Mucosa of descending colon (tissue), 3 donors: ENCODE data around the gene PTPRF. TPM values are rescaled to one million over a fixed set of nuclear protein-coding genes. Genes with fewer than 3 reads are reported as not detected.
A peak's percentile ranks its signal among the peaks of the same experiment; 100 is the strongest.

Experiments used
- ATAC-seq: fragments of 200-7000 bp; cut with Tn5 transposase; one replicate; pipeline ENCODE4 v1.9.1; 2020; ENCODE audit warnings: mild to moderate bottlenecking, moderate library complexity
- DNase-seq, 3 donors: peaks; one replicate each; pipeline ENCODE4 v3.0.0-alpha.2; 2020
- H3K36me3 ChIP-seq: fragments of 200-600 bp; one replicate; pipeline ENCODE4 v1.8.0; 2021; ENCODE audit warnings: low read depth, mild to moderate bottlenecking
- H3K4me1 ChIP-seq: fragments of 200-600 bp; one replicate; pipeline ENCODE4 v1.8.0; 2021; ENCODE audit warnings: low read depth, mild to moderate bottlenecking
- H3K4me3 ChIP-seq: fragments of 200-600 bp; one replicate; pipeline ENCODE4 v1.8.0; 2021; ENCODE audit warnings: mild to moderate bottlenecking
- H3K9me3 ChIP-seq: fragments of 200-600 bp; one replicate; pipeline ENCODE4 v1.8.0; 2021; ENCODE audit warnings: mild to moderate bottlenecking
- CTCF ChIP-seq: fragments of 200-600 bp; IDR thresholded peaks from one replicate; pipeline ENCODE4 v1.8.0; 2022; ENCODE audit warnings: antibody characterized with exemption, mild to moderate bottlenecking
- intact Hi-C, 2 donors: fragments of 100-400 bp; cut with DNase I in 1 of 2; cut with micrococcal nuclease in 1 of 2; formaldehyde crosslinking; loops; one replicate each; pipeline versions ENCODE4 v1.11.0 to v1.11.1; 2022; cut with DNase I, micrococcal nuclease
- total RNA-seq, 3 donors: library from RNA; stranded (reverse); fragmentation: NEBNext Ultra II Directional in 2 of 3; extraction: Animal tissue kit (Norgen Biotek cat#: 25700) in 2 of 3; gene quantifications; one replicate each; pipeline versions ENCODE4 v1.2.1 to v1.2.4, GENCODE V29; 2021 to 2023
- donor health status: DM: no; HTN: no; CAD: no; lungs with moderate emphysema.
- donor health status: DM: no; HTN: no; CAD: no.
- donor health status: DM: no; HTN: yes; CAD: no.

Gene PTPRF
- total RNA-seq, 3 donors from 2014 or later: 355 to 752 (median 384) TPM

DNA sequence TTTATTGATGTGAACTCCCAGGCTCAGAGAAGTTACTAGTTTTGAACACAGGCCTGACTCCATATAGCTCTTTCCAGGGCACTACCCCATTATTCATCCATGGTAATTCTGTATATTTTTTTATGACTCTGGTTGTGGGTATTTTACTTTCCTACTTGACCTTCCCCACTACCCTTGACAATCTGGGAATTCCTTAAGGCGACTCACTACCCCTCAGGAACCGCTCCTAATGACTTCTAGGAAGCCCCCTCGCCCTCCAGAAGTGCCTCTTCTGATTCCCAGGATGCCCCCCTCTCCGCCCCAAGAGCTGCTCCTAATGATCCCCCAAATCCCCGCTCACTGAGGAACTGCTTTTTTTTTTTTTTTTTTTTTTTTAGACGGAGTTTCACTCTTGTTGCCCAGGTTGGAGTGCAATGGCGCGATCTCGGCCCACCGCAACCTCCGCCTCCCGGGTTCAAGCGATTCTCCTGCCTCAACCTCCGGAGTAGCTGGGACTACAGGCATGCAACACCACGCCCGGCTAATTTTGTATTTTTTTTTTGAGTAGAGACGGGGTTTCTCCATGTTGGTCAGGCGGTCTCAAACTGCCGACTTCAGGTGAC, 118.3 kb downstream of the PTPRF start:
- Histone ChIP-seq H3K4me1 (peaks cover 14% of the 10 kb centered on the region), H3K4me3 (no peak overlapping the region), H3K36me3 (no peaks in the 10 kb centered on the region), H3K9me3 (no peaks in the 10 kb centered on the region)
- no peak for TF ChIP-seq CTCF
- ATAC-seq: no peak
- peak in 2 of 3 donors; percentile 24 to 35 for DNase-seq
- intact Hi-C loops: loop anchor here in 1 of 2 donors (10.0 kb wide), 1 partner anchor 124 kb away; no protein-coding TSS in a partner anchor

DNA sequence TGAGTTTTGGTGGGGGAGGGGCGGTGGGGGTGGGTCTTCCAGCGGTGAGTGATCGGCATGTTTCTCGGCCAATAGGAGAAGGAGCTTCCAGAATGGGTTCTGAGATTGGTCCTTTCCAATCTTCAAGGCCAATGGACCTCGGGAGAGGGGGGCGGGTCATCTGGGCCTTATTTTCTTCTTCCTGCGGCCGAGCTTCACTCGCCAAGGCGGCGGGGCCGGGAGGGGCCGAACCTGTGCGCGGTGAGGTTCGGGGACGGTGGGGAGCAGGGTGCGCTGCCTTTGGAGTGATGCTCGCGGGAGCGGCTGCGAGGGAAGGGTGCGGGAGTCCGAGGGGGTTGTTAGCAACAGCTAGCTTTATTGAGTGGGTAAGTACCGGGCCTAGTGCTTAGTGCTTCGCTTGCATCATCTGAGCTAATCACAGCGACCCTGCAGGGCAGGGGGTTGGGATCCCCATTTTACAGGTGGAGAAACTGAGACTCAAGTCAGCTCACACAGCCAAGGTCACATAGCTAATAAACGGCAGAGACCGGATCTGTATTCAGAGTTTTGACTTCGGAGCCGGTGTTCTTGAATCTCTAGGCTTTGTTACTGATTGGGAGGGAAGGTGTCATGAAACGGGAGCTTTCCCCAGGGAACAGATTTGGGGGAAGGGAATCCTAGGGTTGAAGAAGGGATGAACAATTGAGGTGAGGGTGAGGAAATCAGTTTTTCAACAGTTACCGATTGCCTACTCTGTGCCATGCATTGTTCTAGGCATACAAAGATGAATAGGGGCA, 119.8 kb downstream of the PTPRF start:
- Histone ChIP-seq H3K4me3 (peak overlapping the region; percentile 70), H3K4me1 (peaks cover 14% of the 10 kb centered on the region), H3K36me3 (no peaks in the 10 kb centered on the region), H3K9me3 (no peaks in the 10 kb centered on the region)
- intact Hi-C loops: loop anchor here in 1 of 2 donors (5.0 kb wide), 1 partner anchor 123 kb away; no protein-coding TSS in a partner anchor
- ATAC-seq: peak; percentile 87
- TF ChIP-seq CTCF: no peak
- peak; percentile 94 to 99 (median 95) for DNase-seq

DNA sequence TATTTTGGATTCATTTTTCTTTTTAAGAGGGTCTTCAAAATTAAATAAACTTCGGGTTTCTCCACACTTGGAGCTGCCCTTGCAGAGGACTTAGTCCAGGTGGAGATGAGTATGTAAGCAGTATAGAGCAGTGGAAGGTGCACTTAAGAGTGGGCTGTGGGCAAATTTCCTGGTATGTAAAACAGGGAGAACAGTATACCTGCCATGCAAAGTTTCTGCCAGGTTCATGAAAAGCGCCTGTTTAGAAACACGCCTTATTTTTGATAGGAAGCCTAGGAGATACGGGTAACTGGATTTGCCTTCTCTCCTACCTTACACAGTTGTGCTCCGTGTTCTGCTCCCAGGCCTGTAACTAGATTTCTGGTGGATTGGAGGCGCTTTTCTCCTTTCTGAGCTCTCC, 120.5 kb downstream of the PTPRF start:
- no peaks in the 10 kb centered on the region for H3K36me3 ChIP-seq

GRCh38 chr1:43651902-43652301, 121.2 kb downstream of the PTPRF start:
- DNase-seq: peak in 1 of 3 donors; percentile 29
- Histone ChIP-seq H3K4me1 (peaks cover 14% of the 10 kb centered on the region), H3K9me3 (no peaks in the 10 kb centered on the region), H3K4me3 (no peak overlapping the region), H3K36me3 (no peaks in the 10 kb centered on the region)
- no peak for ATAC-seq
- no peak for TF ChIP-seq CTCF
- intact Hi-C loops: loop anchor here in 1 of 2 donors (5.0 kb wide), 1 partner anchor 125 kb away; no protein-coding TSS in a partner anchor

More for the DNA sequence above, 120.5 kb downstream of the PTPRF start:
- peak in 1 of 3 donors; percentile 12 for DNase-seq
- peak overlapping the region; percentile 70 for H3K4me3 ChIP-seq
- TF ChIP-seq CTCF: no peak
- intact Hi-C loops: loop anchor here in 1 of 2 donors (5.0 kb wide), 1 partner anchor 124 kb away; no protein-coding TSS in a partner anchor
- ATAC-seq: peak; percentile 0
- peaks cover 14% of the 10 kb centered on the region for H3K4me1 ChIP-seq
- no peaks in the 10 kb centered on the region for H3K9me3 ChIP-seq

- no peak for DNase-seq
- TF ChIP-seq CTCF: no peak
- ATAC-seq: no peak
- Histone ChIP-seq H3K36me3 (no peaks in the 10 kb centered on the region), H3K4me3 (no peak overlapping the region), H3K4me1 (peaks cover 14% of the 10 kb centered on the region), H3K9me3 (no peaks in the 10 kb centered on the region)
- intact Hi-C loops: loop anchor here in 1 of 2 donors (5.0 kb wide), 1 partner anchor 126 kb away; no protein-coding TSS in a partner anchor
These were observed 122.7 kb downstream of the PTPRF start for GRCh38 chr1:43653339-43653738.
